ENCODE measurements around the gene ACE.
"Not testable (repeated sequence)": the region's sequence is repeated elsewhere in the genome, so short reads cannot be mapped to it uniquely, and the experiment has no call there.

ACE gene

GRCh38 chr17:63460018-63460417 is 16.8 kb upstream of the ACE start:
- no peak overlapping the region for H3K4me3 ChIP-seq (IDR thresholded peaks at IDR 0.05; ENCODE audit: insufficient read depth, low read depth, low read length)

GRCh38 chr17:63463771-63464170 is 13.1 kb upstream of the ACE start:
- Histone ChIP-seq H4K20me1 (ENCODE audit: insufficient read depth) (no peaks in the 10 kb centered on the region), H3K27ac (no peak overlapping the region), H3K79me2 (ENCODE audit: insufficient read depth, low read depth) (no peaks in the 10 kb centered on the region), H3K27me3 (ENCODE audit: insufficient read depth, low read depth) (no peaks in the 10 kb centered on the region; the same call in 1 of the 2 replicates), H3K4me1 (ENCODE audit: low read depth, poor library complexity, severe bottlenecking) (no peaks in the 10 kb centered on the region), H2AFZ (ENCODE audit: low read depth) (no peak overlapping the region), H3K36me3 (ENCODE audit: insufficient read depth) (no peaks in the 10 kb centered on the region), H3K9ac (no peak overlapping the region), H3K4me3 (IDR thresholded peaks at IDR 0.05; ENCODE audit: insufficient read depth, low read depth, low read length) (no peak overlapping the region), H3K4me2 (no peak overlapping the region)
- no peak for TF ChIP-seq CTCF (conservative IDR thresholded peaks at IDR 0.05; ENCODE audit: low read depth, low read length)

More at GRCh38 chr17:63460018-63460417, 16.8 kb upstream of the ACE start:
- TF ChIP-seq CTCF (conservative IDR thresholded peaks at IDR 0.05; ENCODE audit: low read depth, low read length): no peak
- Histone ChIP-seq H2AFZ (ENCODE audit: low read depth) (no peak overlapping the region), H4K20me1 (ENCODE audit: insufficient read depth) (no peaks in the 10 kb centered on the region), H3K27ac (no peak overlapping the region), H3K27me3 (ENCODE audit: insufficient read depth, low read depth) (peaks cover 5% of the 10 kb centered on the region; the same call in 1 of the 2 replicates), H3K36me3 (ENCODE audit: insufficient read depth) (no peaks in the 10 kb centered on the region), H3K9ac (no peak overlapping the region), H3K4me1 (ENCODE audit: low read depth, poor library complexity, severe bottlenecking) (no peaks in the 10 kb centered on the region), H3K79me2 (ENCODE audit: insufficient read depth, low read depth) (no peaks in the 10 kb centered on the region), H3K4me2 (no peak overlapping the region)

- no peak overlapping the region for H3K4me3 ChIP-seq (IDR thresholded peaks at IDR 0.05; ENCODE audit: insufficient read depth, low read depth, low read length)
- no peak overlapping the region for H3K4me2 ChIP-seq
- no peaks in the 10 kb centered on the region; the same call in 1 of the 2 replicates for H3K27me3 ChIP-seq (ENCODE audit: insufficient read depth, low read depth)
- no peaks in the 10 kb centered on the region for H3K4me1 ChIP-seq (ENCODE audit: low read depth, poor library complexity, severe bottlenecking)
- H3K9ac ChIP-seq: no peak overlapping the region
- no peak overlapping the region for H3K27ac ChIP-seq
- no peak for TF ChIP-seq CTCF (conservative IDR thresholded peaks at IDR 0.05; ENCODE audit: low read depth, low read length)
- H3K79me2 ChIP-seq (ENCODE audit: insufficient read depth, low read depth): no peaks in the 10 kb centered on the region
- no peaks in the 10 kb centered on the region for H3K36me3 ChIP-seq (ENCODE audit: insufficient read depth)
- H2AFZ ChIP-seq (ENCODE audit: low read depth): no peak overlapping the region
- H4K20me1 ChIP-seq (ENCODE audit: insufficient read depth): no peaks in the 10 kb centered on the region
Observed at GRCh38 chr17:63464691-63465236, 12.1 kb upstream of the ACE start.

- H3K79me2 ChIP-seq (ENCODE audit: insufficient read depth, low read depth); H3K4me1 ChIP-seq (ENCODE audit: low read depth, poor library complexity, severe bottlenecking); H3K9ac ChIP-seq; H2AFZ ChIP-seq (ENCODE audit: low read depth); H3K36me3 ChIP-seq (ENCODE audit: insufficient read depth); H4K20me1 ChIP-seq (ENCODE audit: insufficient read depth); H3K27ac ChIP-seq; H3K27me3 ChIP-seq (ENCODE audit: insufficient read depth, low read depth); H3K4me2 ChIP-seq; H3K4me3 ChIP-seq (IDR thresholded peaks at IDR 0.05; ENCODE audit: insufficient read depth, low read depth, low read length): not testable (repeated sequence)
Observed at GRCh38 chr17:63468099-63468498, 8.8 kb upstream of the ACE start.

GRCh38 chr17:63474174-63474573 is 2.7 kb upstream of the ACE start:
- Histone ChIP-seq H4K20me1 (ENCODE audit: insufficient read depth) (no peaks in the 10 kb centered on the region), H3K4me2 (no peak overlapping the region), H3K27ac (no peak overlapping the region), H3K27me3 (ENCODE audit: insufficient read depth, low read depth) (peaks cover 42% of the 10 kb centered on the region), H3K79me2 (ENCODE audit: insufficient read depth, low read depth) (no peaks in the 10 kb centered on the region), H3K36me3 (ENCODE audit: insufficient read depth) (no peaks in the 10 kb centered on the region), H3K9ac (no peak overlapping the region), H3K4me3 (IDR thresholded peaks at IDR 0.05; ENCODE audit: insufficient read depth, low read depth, low read length) (no peak overlapping the region), H3K4me1 (ENCODE audit: low read depth, poor library complexity, severe bottlenecking) (peaks cover 4% of the 10 kb centered on the region), H2AFZ (ENCODE audit: low read depth) (no peak overlapping the region)
- TF ChIP-seq CTCF (conservative IDR thresholded peaks at IDR 0.05; ENCODE audit: low read depth, low read length): no peak

Data from KMS-11 (cell line).